PC-9 (cell line): ENCODE measurements around the gene EDC3. TPM values are rescaled to one million over a fixed set of nuclear protein-coding genes. Genes with fewer than 3 reads are reported as not detected.

ENCODE experiments used
- BruUV-seq: library from RNA; stranded (reverse); fragments of 400-500 nt; replicated peaks from 2 replicates; lab custom pipeline; 2021; lab: Mats Ljungman, UMichigan
- CTCF ChIA-PET: fragments of 300-600 bp; sonication (Branson Sonifier 250); formaldehyde crosslinking; loops from one replicate; lab custom pipeline; 2022; ENCODE audit warnings: antibody characterized with exemption; lab: Charles Lee
- POLR2A ChIA-PET: fragments of 300-600 bp; sonication (Branson Sonifier 250); formaldehyde crosslinking; loops from one replicate; lab custom pipeline; 2022; ENCODE audit warnings: antibody characterized with exemption; ENCODE audit not compliant: unreplicated experiment; lab: Charles Lee
- DNase-seq, 2 experiments: peaks; one replicate each; pipeline versions ENCODE4 v3.0.0 to v3.0.0-alpha.2; 2015 to 2022; ENCODE audit warnings: mixed read lengths in 1 of 2
- H2AFZ ChIP-seq: fragments of 200-600 bp; sonication (generic); 2 replicates; pipeline ENCODE4 v1.8.1; 2017; ENCODE audit warnings: antibody characterized with exemption
- H3F3A ChIP-seq: fragments of 200-600 bp; sonication (generic); 2 replicates; pipeline ENCODE4 v1.8.1; 2017; ENCODE audit warnings: antibody characterized with exemption, mild to moderate bottlenecking, low read depth; ENCODE audit not compliant: insufficient read depth
- H3K27ac ChIP-seq: fragments of 200-600 bp; sonication (generic); 2 replicates; pipeline ENCODE4 v1.6.1; 2016; ENCODE audit warnings: mixed run types
- H3K27me3 ChIP-seq: fragments of 200-600 bp; sonication (generic); 2 replicates; pipeline ENCODE4 v1.6.1; 2016; ENCODE audit warnings: low read depth, mixed run types; ENCODE audit not compliant: insufficient read depth
- H3K36me3 ChIP-seq: fragments of 200-600 bp; sonication (generic); 2 replicates; pipeline ENCODE4 v1.6.1; 2016; ENCODE audit warnings: low read depth, mixed run types
- H3K4me1 ChIP-seq: fragments of 200-600 bp; sonication (generic); replicated peaks from 2 replicates; pipeline ENCODE4 v1.6.1; 2016; ENCODE audit warnings: mixed run types; ENCODE audit not compliant: insufficient read depth
- H3K4me2 ChIP-seq: fragments of 200-600 bp; sonication (generic); 2 replicates; pipeline ENCODE4 v1.6.1; 2017; ENCODE audit warnings: mixed run types
- H3K4me3 ChIP-seq: fragments of 200-600 bp; sonication (generic); 2 replicates; pipeline ENCODE4 v1.6.1; 2016; ENCODE audit warnings: mixed run types
- H3K79me2 ChIP-seq: fragments of 200-600 bp; sonication (generic); 2 replicates; pipeline ENCODE4 v1.6.1; 2017; ENCODE audit warnings: low read depth, mixed run types
- H3K9me2 ChIP-seq: fragments of 200-600 bp; sonication (generic); 2 replicates; pipeline ENCODE4 v1.8.1; 2017; ENCODE audit warnings: mild to moderate bottlenecking; ENCODE audit not compliant: insufficient read depth
- H3K9me3 ChIP-seq: fragments of 200-600 bp; sonication (generic); 2 replicates; pipeline ENCODE4 v1.8.1; 2016; ENCODE audit warnings: low read depth; ENCODE audit not compliant: insufficient read depth
- H4K20me1 ChIP-seq: fragments of 200-600 bp; sonication (generic); 2 replicates; pipeline ENCODE4 v1.8.1; 2017; ENCODE audit not compliant: insufficient read depth
- CTCF ChIP-seq: fragments of 200-600 bp; sonication (generic); conservative IDR thresholded peaks from 2 replicates; pipeline ENCODE4 v1.6.1; 2017; ENCODE audit warnings: mixed run types, antibody characterized with exemption, mild to moderate bottlenecking, moderate library complexity
- EZH2 ChIP-seq: fragments of 200-600 bp; sonication (generic); IDR thresholded peaks from 2 replicates; pipeline ENCODE4 v1.8.0; 2017; ENCODE audit warnings: antibody characterized with exemption, low read depth
- intact Hi-C: fragments of 100-400 bp; cut with micrococcal nuclease; formaldehyde crosslinking; loops from one replicate; pipeline ENCODE4 v1.10.0; 2022; ENCODE audit not compliant: unreplicated experiment
- total RNA-seq: library from RNA; stranded (reverse); gene quantifications from 2 replicates; pipeline ENCODE4 v1.2.3, GENCODE V29; 2021

The EDC3 gene
- total RNA-seq, 1 experiment from 2014 or later, result 46.3 TPM

GRCh38 chr15:74626752-74627692 lies 68.8 kb downstream of the EDC3 start:
- Histone ChIP-seq H3K9me3 (no peaks in the 10 kb centered on the region), H3K4me2 (no peak overlapping the region), H3K79me2 (0 out of 2 replicates have a peak, but pooled peaks cover 4% of the 10 kb centered on the region), H4K20me1 (peaks cover 54% of the 10 kb centered on the region), H3K27me3 (no peaks in the 10 kb centered on the region), H3K4me3 (no peak overlapping the region), H3K36me3 (peaks cover 15% of the 10 kb centered on the region; the same call in 1 of the 2 replicates), H2AFZ (no peak overlapping the region), H3K27ac (no peak overlapping the region), H3F3A (peaks cover 6% of the 10 kb centered on the region; the same call in 1 of the 2 replicates), H3K9me2 (no peaks in the 10 kb centered on the region), H3K4me1 (no peaks in the 10 kb centered on the region)
- intact Hi-C loops, result no loop called here
- POLR2A ChIA-PET, result no interaction called here
- TF ChIP-seq CTCF, result no peak
- BruUV-seq, result no TSS peak
- CTCF ChIA-PET, result no interaction called here
- no peak for DNase-seq

- ChIA-PET CTCF (no interaction called here), POLR2A (no interaction called here)
- H2AFZ ChIP-seq, result no peak overlapping the region
- no peak for DNase-seq
- 0 out of 2 replicates have a peak, but pooled peaks cover 4% of the 10 kb centered on the region for H3K79me2 ChIP-seq
- no peaks in the 10 kb centered on the region for H3K9me3 ChIP-seq
- peaks cover 54% of the 10 kb centered on the region for H4K20me1 ChIP-seq
- no peak overlapping the region for H3K4me3 ChIP-seq
- H3K27ac ChIP-seq, result no peak overlapping the region
- H3K36me3 ChIP-seq, result peaks cover 15% of the 10 kb centered on the region; the same call in 1 of the 2 replicates
- peaks cover 6% of the 10 kb centered on the region; the same call in 1 of the 2 replicates for H3F3A ChIP-seq
- no peaks in the 10 kb centered on the region for H3K4me1 ChIP-seq
- H3K4me2 ChIP-seq, result no peak overlapping the region
- TSS peak; percentile 1 for BruUV-seq
- no peaks in the 10 kb centered on the region for H3K27me3 ChIP-seq
- intact Hi-C loops, result no loop called here
- TF ChIP-seq CTCF (no peak), EZH2 (no peak)
- H3K9me2 ChIP-seq, result no peaks in the 10 kb centered on the region
These were observed 69.5 kb downstream of the EDC3 start for GRCh38 chr15:74626336-74626735.

- ChIA-PET POLR2A (interaction anchor here (0.5 kb wide), 1 partner anchor 130 kb away, joined by 3 read pairs; no protein-coding TSS in a partner anchor), CTCF (no interaction called here)
- no peaks in the 10 kb centered on the region for H3K4me1 ChIP-seq
- H4K20me1 ChIP-seq, result peaks cover 55% of the 10 kb centered on the region
- no peaks in the 10 kb centered on the region for H3K9me3 ChIP-seq
- H3K27ac ChIP-seq, result no peak overlapping the region
- DNase-seq, result no peak
- H3K4me3 ChIP-seq, result no peak overlapping the region
- no peak overlapping the region for H3K4me2 ChIP-seq
- no peaks in the 10 kb centered on the region for H3K27me3 ChIP-seq
- no TSS peak for BruUV-seq
- H3K36me3 ChIP-seq, result peaks cover 15% of the 10 kb centered on the region; the same call in 1 of the 2 replicates
- peaks cover 10% of the 10 kb centered on the region; the same call in 1 of the 2 replicates for H3K79me2 ChIP-seq
- intact Hi-C loops, result no loop called here
- H3K9me2 ChIP-seq, result no peaks in the 10 kb centered on the region
- H2AFZ ChIP-seq, result no peak overlapping the region
- TF ChIP-seq EZH2 (no peak), CTCF (no peak)
- H3F3A ChIP-seq, result no peaks in the 10 kb centered on the region; the same call in 1 of the 2 replicates
These were observed 70.1 kb downstream of the EDC3 start for GRCh38 chr15:74625693-74626092.
